ENCODE measurements around the gene FERMT3.

Gene FERMT3

DNA sequence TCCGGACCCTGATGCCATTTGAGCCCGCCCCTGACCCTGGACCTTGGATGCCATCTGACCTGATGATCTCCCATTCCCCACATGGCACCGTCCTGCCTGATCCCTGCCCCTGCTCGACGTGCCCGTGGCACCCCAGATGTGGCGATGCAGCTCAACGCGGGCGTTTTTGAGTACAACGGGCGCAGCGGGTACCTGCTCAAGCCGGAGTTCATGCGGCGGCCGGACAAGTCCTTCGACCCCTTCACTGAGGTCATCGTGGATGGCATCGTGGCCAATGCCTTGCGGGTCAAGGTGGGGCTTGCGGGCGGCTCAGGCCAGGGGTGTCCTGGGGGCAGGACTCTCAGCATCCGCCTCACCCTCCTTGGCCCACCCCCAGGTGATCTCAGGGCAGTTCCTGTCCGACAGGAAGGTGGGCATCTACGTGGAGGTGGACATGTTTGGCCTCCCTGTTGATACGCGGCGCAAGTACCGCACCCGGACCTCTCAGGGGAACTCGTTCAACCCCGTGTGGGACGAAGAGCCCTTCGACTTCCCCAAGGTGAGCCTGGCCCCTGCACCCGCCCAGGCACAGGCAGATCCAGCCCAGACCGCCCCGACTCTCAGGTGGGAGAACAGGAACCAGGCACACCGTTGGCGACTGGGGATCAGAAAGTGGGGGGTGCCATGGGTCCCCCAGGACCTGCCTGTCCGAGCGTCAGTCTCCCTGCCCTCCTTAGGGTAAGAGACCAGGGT is 55.9 kb downstream of the FERMT3 start:
- DNase-seq (ENCODE audit: low read depth in 1 of 2, low spot score in 1 of 2), result no peak

DNA sequence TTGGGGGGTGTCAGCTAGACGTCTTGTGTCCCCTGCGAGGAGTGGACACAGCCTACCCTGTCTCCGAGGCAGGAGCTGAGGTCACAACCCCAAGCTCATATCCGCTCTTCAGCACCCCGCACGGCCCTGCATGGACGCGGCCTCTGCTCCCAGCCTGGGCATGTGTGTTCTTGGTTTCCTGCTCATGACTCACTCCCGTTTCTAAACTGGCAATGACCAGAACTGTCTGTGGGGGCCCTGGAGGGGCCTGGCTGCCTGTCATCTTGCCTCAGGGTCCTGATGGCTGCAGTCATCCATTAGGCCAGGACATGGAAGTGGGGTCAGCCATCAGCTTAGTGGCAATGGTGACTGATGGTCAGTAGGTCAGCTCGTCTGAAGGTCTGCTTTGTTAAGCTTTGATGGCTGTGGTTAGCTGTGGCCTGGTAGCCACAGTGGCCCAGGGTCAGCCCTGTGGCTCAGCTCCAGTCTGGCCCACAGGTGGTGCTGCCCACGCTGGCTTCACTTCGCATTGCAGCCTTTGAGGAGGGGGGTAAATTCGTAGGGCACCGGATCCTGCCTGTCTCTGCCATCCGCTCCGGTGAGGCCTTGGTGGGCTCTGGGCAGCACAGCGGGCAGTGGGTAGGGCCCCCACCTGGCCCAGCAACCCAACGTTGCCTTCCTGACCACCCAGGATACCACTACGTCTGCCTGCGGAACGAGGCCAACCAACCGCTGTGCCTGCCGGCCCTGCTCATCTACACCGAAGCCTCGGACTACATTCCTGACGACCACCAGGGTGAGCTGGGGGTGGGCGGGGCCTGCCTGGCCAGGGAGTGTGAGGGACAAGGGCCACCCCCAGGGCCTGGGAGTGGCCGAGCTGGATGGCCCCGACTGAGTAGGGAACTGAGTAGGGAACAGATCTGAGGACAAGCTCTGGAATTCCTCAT is 56.8 kb downstream of the FERMT3 start:
- no peak for DNase-seq (ENCODE audit: low read depth in 1 of 2, low spot score in 1 of 2)

DNA sequence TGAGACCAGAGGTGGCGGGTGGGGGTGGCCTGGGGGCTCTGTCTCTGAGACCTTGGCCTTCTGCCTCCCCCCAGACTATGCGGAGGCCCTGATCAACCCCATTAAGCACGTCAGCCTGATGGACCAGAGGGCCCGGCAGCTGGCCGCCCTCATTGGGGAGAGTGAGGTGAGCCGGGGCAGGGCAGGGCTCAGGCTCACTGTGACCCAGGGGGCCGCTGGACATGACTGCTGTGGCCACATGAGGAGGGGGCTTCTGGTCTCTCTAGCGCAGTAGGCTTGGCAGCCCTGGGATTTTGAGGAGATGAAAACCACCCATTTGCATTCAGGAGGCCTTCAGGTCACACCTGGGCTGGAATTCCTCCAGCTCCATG is 57.4 kb downstream of the FERMT3 start:
- DNase-seq (ENCODE audit: low read depth in 1 of 2, low spot score in 1 of 2), result no peak

DNA sequence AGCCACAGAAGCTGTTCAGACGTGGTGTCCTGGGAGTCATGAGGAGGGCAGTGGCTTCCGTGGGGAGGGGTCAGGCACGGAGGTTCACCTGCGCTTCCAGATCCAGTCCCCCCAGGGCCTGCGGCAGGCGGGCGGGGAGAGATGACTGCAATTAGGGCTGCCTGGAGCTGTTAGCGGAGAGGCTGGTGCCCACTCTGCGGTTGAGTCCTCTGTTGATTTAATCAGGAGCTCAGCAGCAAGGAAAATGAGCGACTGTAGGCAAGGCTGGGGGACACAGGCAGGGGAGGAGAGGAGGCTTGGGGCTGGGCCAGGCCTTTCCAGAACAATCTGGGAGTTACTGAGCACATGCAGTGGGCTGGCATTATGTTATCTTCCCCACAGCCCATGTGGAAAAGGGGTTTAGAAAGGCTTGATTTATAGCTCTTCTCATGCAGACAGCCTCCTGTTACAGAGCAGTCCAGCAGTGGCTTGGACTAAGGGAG is 57.9 kb downstream of the FERMT3 start:
- DNase-seq (ENCODE audit: low read depth in 1 of 2, low spot score in 1 of 2), result no peak

DNA sequence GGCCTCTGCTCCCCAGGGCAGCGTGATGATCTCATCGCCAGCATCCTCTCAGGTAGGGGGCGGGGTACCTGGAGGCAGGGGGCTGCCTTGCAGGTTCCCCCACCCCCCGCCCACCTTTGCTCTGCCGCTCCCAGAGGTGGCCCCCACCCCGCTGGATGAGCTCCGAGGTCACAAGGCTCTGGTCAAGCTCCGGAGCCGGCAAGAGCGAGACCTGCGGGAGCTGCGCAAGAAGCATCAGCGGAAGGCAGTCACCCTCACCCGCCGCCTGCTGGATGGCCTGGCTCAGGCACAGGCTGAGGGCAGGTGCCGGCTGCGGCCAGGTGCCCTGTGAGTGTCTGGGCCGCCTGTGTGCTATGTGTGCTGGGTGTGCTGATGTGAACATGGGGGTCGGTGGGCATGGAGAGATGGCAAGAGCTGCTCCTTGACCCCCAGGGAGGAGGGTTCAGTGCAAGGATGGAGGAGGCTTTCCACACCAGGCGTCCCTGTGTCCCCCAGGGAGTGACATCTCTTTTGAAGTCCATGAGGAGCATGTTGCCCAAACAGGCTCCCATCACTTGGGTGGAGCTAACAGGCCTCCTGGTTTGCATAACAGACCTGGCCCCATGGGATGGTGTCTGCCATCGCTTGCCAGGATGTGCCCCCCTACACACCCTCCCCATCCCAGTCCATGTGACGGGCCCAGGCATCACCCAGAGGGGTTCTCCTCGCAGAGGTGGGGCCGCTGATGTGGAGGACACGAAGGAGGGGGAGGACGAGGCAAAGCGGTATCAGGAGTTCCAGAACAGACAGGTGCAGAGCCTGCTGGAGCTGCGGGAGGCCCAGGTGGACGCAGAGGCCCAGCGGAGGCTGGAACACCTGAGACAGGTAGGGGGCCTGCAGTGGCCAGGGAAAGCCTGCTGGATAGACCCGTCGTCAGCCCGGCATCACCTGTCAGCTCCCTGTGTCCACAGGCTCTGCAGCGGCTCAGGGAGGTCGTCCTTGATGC is 58.9 kb downstream of the FERMT3 start:
- no peak for DNase-seq (ENCODE audit: low read depth in 1 of 2, low spot score in 1 of 2)

DNA sequence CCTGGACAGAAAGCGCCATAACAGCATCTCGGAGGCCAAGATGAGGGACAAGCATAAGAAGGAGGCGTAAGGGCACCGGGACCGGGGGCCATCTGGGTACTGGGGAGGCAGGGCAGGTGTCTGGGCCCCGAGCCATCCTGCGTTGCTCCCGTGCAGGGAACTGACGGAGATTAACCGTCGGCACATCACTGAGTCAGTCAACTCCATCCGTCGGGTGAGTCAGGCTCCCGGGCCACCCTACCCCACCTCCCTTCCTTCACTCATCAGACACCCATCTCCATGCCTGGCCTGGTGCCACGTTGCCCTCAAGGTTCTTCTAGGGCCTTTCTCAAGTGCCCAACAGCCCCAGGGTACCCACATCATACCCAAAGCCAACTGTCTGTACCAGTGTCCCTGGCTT is 59.8 kb downstream of the FERMT3 start:
- no peak for DNase-seq (ENCODE audit: low read depth in 1 of 2, low spot score in 1 of 2)

DNA sequence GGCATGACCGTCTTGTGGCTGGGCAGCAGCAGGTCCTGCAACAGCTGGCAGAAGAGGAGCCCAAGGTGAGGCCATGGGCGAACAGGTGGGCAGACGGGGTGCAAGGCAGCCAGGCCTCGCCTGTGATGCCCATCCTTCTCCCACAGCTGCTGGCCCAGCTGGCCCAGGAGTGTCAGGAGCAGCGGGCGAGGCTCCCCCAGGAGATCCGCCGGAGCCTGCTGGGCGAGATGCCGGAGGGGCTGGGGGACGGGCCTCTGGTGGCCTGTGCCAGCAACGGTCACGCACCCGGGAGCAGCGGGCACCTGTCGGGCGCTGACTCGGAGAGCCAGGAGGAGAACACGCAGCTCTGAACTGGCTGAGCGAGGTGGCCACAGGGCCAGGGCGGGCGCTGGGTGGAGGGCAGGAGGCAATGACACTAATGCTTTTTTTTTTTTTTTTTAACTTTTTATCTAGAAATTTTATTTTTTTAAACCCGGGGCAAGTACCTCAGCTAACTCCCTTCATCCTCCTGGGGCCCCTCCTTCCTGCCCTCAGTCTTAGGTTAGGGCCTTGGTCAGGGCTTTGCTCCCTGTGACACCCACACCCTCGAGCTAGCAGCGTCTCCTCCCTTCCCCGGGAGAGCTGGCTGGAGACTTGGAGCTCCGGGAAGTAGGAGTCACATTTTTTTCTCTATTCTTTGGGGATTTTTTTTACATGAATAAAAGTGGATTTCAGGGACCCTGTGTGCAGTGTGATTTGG is 60.9 kb downstream of the FERMT3 start:
- DNase-seq (ENCODE audit: low read depth in 1 of 2, low spot score in 1 of 2), result no peak

DNA sequence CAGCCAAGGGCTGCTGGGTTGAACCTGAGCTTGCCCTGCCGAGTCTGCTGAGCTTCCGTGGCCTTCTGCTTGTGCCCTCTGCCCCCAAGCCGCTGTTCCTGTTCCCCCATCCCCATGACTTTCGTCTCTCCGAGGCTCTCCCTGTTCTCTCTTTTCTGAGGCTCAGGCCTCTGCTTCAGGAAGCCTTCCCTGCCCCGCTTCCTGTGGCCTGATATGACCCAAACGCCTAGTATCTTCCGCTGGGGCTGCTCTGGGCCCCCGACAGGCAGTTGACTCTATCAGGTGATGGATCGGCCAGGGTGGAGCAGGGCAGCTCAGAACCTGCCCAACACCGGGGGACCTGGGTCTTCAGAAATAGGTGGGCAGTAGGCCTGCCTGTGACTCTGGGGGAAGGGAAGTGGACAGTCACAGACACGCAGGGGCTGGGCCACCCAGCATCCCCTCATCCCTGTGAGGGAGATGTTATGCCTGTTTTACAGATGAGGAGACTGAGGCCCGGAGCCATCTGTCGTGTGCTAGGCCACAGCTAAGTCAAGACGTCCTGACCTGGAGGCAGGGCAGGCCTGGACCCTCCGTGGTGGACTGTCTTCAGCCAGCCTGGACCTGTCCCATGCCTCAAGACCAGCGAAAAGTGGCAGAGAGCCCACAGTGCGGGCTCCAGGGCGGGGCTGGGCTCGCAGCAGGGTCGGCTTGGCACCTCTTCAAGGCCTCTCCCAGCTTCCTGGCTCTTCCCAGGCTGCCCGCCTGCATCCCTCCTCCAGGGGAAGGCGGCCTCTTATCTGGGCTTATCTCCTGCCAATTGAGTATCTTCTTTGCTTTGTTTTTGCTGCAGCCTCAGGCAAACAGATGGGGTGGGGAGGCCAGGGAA is 61.7 kb downstream of the FERMT3 start:
- DNase-seq (ENCODE audit: low read depth in 1 of 2, low spot score in 1 of 2), result no peak

DNA sequence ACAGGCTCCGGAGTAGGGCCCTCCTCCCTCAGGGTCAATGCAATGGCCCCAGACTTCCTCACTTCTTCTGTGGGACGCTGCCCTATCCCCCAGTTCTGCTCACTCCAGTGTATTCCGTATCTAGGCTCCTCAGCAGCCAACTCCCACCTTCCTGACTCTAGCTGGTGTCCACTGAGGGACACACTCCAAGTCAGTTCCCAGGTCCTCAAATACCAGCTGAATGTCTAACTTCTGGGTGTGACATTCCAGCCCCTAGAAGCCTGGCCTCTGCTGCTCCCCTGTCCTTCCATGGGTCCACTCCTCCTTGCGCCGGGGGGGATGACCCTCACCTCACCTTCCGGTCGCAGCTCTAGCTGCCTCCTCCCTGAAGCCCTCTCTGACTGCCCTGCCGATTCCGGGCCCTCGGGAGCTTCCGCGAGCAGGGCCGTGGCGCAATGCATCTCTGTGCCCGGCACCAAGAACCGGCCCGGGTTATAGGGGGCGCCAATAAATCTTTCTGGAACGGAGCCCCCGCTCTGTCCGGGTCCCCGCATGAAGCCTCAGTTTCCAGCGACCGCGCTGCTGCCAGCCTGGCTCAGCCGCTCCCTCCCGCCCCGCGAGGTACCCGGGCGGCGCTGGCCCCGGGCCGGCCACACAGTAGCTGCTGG is 62.5 kb downstream of the FERMT3 start:
- no peak for DNase-seq (ENCODE audit: low read depth in 1 of 2, low spot score in 1 of 2)

DNA sequence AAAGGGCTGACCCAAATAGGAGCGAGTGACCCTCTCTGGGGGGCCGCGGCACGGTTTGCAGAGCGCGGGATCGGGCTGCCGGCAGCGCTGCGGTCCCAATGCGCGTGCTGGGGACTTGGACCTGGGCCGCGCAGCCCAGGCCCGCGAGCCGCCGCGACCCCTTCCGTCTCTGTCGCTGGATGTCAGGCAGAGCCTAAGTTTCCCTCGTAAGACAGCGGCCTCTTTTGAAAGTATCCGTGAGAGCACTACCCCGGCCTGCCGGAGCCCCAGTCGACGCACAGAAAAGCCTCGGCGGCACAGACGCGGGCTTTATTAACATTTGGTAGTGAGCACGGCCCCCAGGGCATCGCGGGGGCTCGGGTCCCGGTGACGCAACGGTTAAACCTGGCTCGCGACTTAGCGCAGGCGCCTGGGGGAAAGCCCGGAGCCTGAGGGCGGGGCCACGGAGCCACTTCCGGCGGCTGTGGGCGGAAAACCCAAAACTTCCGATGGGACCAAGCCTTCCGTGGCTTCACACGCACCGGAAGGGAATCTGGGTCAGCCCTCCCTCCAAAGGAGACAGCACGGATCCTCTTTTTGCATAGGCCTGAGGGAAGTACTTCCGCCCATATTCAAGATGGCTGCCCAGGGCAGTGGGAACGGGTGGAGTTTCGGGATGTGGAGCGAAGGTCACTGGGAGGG is 63.2 kb downstream of the FERMT3 start:
- DNase-seq (ENCODE audit: low read depth in 1 of 2, low spot score in 1 of 2), result peak; percentile 95 to 97

All from activated T-helper 1 cell treated with anti-CD3 and anti-CD28 coated beads, Interleukin-2, amount 50 U/mL, for 16 hours (primary cell).